ENCODE results near the gene KCNK1. TPM values are rescaled to one million over a fixed set of nuclear protein-coding genes. Genes with fewer than 3 reads are reported as not detected.

KCNK1 gene
- total RNA-seq, 1 donor from 2014 or later, result 5.7 TPM

GRCh38 chr1:233672732-233673131 is 58.8 kb downstream of the KCNK1 start:
- TF ChIP-seq CTCF (IDR thresholded peaks at IDR 0.05; ENCODE audit: insufficient read depth, low read depth, low read length) (no peak), EZH2 (IDR thresholded peaks at IDR 0.05; ENCODE audit: insufficient read depth, low read length) (no peak)
- Mint-ChIP-seq H3K4me3 (ENCODE audit: unreplicated experiment) (no peak overlapping the region), H3K4me1 (ENCODE audit: low read depth, unreplicated experiment) (peaks cover 5% of the 10 kb centered on the region), H3K36me3 (ENCODE audit: low read depth, unreplicated experiment) (no peaks in the 10 kb centered on the region), H3K27ac (ENCODE audit: unreplicated experiment) (no peak overlapping the region), H3K9me3 (ENCODE audit: unreplicated experiment) (peaks cover 3% of the 10 kb centered on the region), H3K27me3 (ENCODE audit: low read depth, unreplicated experiment) (no peaks in the 10 kb centered on the region)
- FAIRE-seq (no peak), DNase-seq (ENCODE audit: low read depth) (no peak)
- H3K79me2 ChIP-seq (ENCODE audit: insufficient read depth, low read length), result no peaks in the 10 kb centered on the region
- H3K4me2 ChIP-seq (ENCODE audit: low read length), result no peak overlapping the region
- no peak overlapping the region for H2AFZ ChIP-seq (ENCODE audit: low read depth, low read length)
- no peaks in the 10 kb centered on the region for H4K20me1 ChIP-seq (ENCODE audit: insufficient read depth, low read length)
- H3K4me3 ChIP-seq (ENCODE audit: insufficient read depth, low read depth, low read length), result no peak overlapping the region
- no peaks in the 10 kb centered on the region for H3K27me3 ChIP-seq (ENCODE audit: insufficient read depth, low read length)
- H3K9ac ChIP-seq (ENCODE audit: low read length), result no peak overlapping the region
- H3K4me1 ChIP-seq (ENCODE audit: insufficient read depth, low read length), result no peaks in the 10 kb centered on the region
- H3K36me3 ChIP-seq (ENCODE audit: insufficient read depth, low read length), result no peaks in the 10 kb centered on the region
- no peaks in the 10 kb centered on the region for H3K9me3 ChIP-seq (ENCODE audit: insufficient read depth, low read depth, low read length)
- H3K27ac ChIP-seq (ENCODE audit: low read depth, low read length), result no peak overlapping the region

- TF ChIP-seq CTCF (IDR thresholded peaks at IDR 0.05; ENCODE audit: insufficient read depth, low read depth, low read length), result no peak
- no peak for TF ChIP-seq EZH2 (IDR thresholded peaks at IDR 0.05; ENCODE audit: insufficient read depth, low read length)
- no peak overlapping the region for H3K27ac ChIP-seq (ENCODE audit: low read depth, low read length)
- H3K4me3 ChIP-seq (ENCODE audit: insufficient read depth, low read depth, low read length), result no peak overlapping the region
- no peak overlapping the region for H2AFZ ChIP-seq (ENCODE audit: low read depth, low read length)
- H3K4me1 ChIP-seq (ENCODE audit: insufficient read depth, low read length), result no peaks in the 10 kb centered on the region
- H3K36me3 ChIP-seq (ENCODE audit: insufficient read depth, low read length), result no peaks in the 10 kb centered on the region
- H3K9me3 ChIP-seq (ENCODE audit: insufficient read depth, low read depth, low read length), result no peaks in the 10 kb centered on the region
- DNase-seq (ENCODE audit: low read depth) (no peak), FAIRE-seq (no peak)
- Mint-ChIP-seq H3K27me3 (ENCODE audit: low read depth, unreplicated experiment) (no peaks in the 10 kb centered on the region), H3K36me3 (ENCODE audit: low read depth, unreplicated experiment) (peaks cover under 1% of the 10 kb centered on the region), H3K4me3 (ENCODE audit: unreplicated experiment) (no peak overlapping the region), H3K9me3 (ENCODE audit: unreplicated experiment) (peaks cover 3% of the 10 kb centered on the region), H3K4me1 (ENCODE audit: low read depth, unreplicated experiment) (peaks cover 5% of the 10 kb centered on the region), H3K27ac (ENCODE audit: unreplicated experiment) (no peak overlapping the region)
- no peak overlapping the region for H3K4me2 ChIP-seq (ENCODE audit: low read length)
- no peak overlapping the region for H3K9ac ChIP-seq (ENCODE audit: low read length)
- no peaks in the 10 kb centered on the region for H3K79me2 ChIP-seq (ENCODE audit: insufficient read depth, low read length)
- no peaks in the 10 kb centered on the region for H4K20me1 ChIP-seq (ENCODE audit: insufficient read depth, low read length)
- no peaks in the 10 kb centered on the region for H3K27me3 ChIP-seq (ENCODE audit: insufficient read depth, low read length)
Measured at GRCh38 chr1:233673261-233673946, 59.5 kb downstream of the KCNK1 start.

GRCh38 chr1:233673947-233674431 is 60.1 kb downstream of the KCNK1 start:
- no peak for FAIRE-seq
- no peak overlapping the region for H3K4me3 ChIP-seq (ENCODE audit: insufficient read depth, low read depth, low read length)
- Mint-ChIP-seq H3K4me3 (ENCODE audit: unreplicated experiment) (no peak overlapping the region), H3K4me1 (ENCODE audit: low read depth, unreplicated experiment) (peaks cover 5% of the 10 kb centered on the region), H3K36me3 (ENCODE audit: low read depth, unreplicated experiment) (peaks cover 2% of the 10 kb centered on the region), H3K27me3 (ENCODE audit: low read depth, unreplicated experiment) (no peaks in the 10 kb centered on the region), H3K27ac (ENCODE audit: unreplicated experiment) (no peak overlapping the region), H3K9me3 (ENCODE audit: unreplicated experiment) (peaks cover 3% of the 10 kb centered on the region)
- H3K79me2 ChIP-seq (ENCODE audit: insufficient read depth, low read length), result no peaks in the 10 kb centered on the region
- no peak overlapping the region for H3K4me2 ChIP-seq (ENCODE audit: low read length)
- H3K36me3 ChIP-seq (ENCODE audit: insufficient read depth, low read length), result no peaks in the 10 kb centered on the region
- DNase-seq (ENCODE audit: low read depth), result no peak
- H4K20me1 ChIP-seq (ENCODE audit: insufficient read depth, low read length), result no peaks in the 10 kb centered on the region
- no peaks in the 10 kb centered on the region for H3K4me1 ChIP-seq (ENCODE audit: insufficient read depth, low read length)
- TF ChIP-seq CTCF (IDR thresholded peaks at IDR 0.05; ENCODE audit: insufficient read depth, low read depth, low read length) (no peak), EZH2 (IDR thresholded peaks at IDR 0.05; ENCODE audit: insufficient read depth, low read length) (no peak)
- no peak overlapping the region for H2AFZ ChIP-seq (ENCODE audit: low read depth, low read length)
- no peaks in the 10 kb centered on the region for H3K9me3 ChIP-seq (ENCODE audit: insufficient read depth, low read depth, low read length)
- no peak overlapping the region for H3K9ac ChIP-seq (ENCODE audit: low read length)
- H3K27ac ChIP-seq (ENCODE audit: low read depth, low read length), result no peak overlapping the region
- no peaks in the 10 kb centered on the region for H3K27me3 ChIP-seq (ENCODE audit: insufficient read depth, low read length)
